Inflammatory macrophage treated with lipopolysaccharide for 1 hour (primary cell): Measurements from ENCODE around the gene TRIM10.
A peak's percentile ranks its signal among the peaks of the same experiment; 100 is the strongest.
"Not testable (repeated sequence)": the region's sequence is repeated elsewhere in the genome, so short reads cannot be mapped to it uniquely, and the experiment has no call there.

ENCODE experiments used
- DNase-seq, 2 donors: peaks; one replicate each; pipeline ENCODE4 v3.0.0-alpha.2; 2020 to 2022

TRIM10 gene

DNA sequence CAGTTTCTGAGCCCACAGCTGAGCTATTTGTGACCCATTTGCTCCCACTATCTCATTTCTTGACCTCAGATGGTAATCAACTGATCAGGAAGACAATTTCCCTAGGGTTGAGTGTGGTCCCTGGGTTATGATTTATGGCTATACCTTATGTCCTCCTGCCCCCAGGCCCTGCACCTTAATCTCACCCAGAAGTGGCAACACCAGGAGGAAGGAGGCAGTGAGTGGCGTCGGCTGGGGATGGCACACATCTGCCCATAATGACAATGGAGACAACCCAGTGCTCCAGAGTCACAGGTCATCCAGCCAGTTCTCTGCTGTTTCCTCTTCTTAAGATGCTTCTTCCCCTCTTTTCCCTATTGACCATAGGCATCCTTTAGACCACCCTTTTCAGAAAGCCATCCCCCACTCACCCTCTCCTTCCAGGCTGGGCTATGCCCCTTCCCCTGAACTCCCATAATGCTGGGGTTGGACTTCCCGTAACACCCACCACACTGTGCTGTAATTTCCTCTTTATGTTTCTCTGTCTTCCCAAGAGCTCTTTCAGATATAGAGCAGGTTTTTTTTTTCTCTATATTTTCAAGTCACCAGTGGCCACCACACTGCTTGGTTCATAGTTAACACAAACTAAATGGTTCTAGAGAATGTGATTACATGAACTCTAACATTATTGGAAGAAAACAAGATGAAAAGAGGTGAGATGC lies 8.0 kb downstream of the TRIM10 start:
- peak in 1 of 2 donors; percentile 38 for DNase-seq

GRCh38 chr6:30152016-30152673 lies 8.9 kb downstream of the TRIM10 start:
- DNase-seq: no peak

DNA sequence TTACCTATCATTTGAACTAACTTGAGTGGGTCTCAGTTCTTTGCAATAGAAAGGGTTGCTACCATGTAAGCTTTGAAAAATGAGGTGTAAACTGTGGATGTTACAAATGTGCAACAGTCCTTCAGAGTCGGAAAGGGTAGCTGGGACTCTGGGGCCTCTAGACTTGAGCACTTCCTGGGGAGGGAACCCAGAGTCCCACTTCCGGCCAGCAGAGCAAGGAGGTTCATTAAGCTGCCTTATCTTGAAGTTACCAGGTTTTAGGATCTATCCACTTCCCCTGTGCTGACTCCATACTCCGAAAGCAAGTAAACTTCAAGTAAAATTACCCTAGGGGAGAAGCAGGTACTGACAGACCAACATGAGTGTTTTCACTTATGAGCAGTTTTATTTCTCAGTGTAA lies 9.4 kb downstream of the TRIM10 start:
- no peak for DNase-seq

DNA sequence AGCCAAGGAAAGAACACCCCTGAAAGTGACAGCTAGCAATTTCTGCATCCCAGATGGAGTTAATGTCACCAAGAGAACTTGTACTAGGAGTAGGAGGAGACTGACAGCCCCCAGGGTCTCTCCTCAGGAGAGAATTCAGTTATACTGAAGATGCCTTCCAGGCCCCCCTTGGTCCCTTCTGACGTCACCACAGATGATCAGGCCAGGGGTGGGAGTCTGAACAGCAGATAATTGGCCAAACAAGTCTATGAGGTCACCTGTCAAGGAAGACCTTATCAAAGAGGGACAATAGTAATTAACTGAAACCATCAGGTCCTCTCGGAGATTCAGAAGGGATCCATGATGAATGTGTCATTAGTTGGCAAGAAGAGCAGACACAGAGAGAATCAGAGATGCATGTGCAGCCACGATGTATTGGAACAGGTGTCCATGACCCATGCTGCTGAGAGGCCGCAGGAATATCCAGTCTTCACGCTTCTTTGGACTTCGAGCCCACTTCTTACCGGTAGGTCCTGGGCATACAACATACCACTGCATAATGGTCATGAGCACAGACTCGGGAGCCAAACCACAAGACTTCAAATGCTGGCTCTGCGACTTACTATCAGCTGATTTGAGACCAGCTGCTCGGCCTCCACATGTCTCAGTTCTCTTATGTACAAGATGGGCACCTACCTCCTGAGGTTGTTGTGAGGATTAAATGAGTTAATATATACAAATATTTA lies 10.2 kb downstream of the TRIM10 start:
- no peak for DNase-seq

- no peak for DNase-seq
These were observed 11.0 kb downstream of the TRIM10 start for GRCh38 chr6:30149858-30150550.

GRCh38 chr6:30149234-30149633 lies 11.8 kb downstream of the TRIM10 start:
- DNase-seq: no peak

GRCh38 chr6:30147096-30147495 lies 13.9 kb downstream of the TRIM10 start:
- DNase-seq: no peak

DNA sequence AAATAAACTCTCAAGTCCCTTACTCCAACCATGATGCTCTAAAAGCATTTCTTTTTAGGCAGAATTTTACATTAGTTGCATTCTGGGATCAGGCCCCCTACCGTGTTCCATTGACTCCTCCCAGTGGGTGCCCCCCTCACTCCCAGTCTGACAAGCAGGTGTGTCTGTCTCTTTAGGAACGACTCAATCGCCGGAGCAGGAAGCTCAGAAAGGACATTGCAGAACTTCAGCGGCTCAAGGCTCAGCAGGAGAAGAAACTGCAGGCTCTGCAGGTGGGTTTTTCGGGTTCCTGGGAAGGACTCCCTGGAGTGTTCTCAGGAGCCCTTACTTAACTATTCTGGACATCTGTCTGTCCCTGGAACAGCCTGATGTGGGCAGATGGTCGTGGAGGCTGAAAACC lies 15.2 kb downstream of the TRIM10 start:
- DNase-seq: no peak

- peak in 1 of 2 donors; percentile 19 for DNase-seq
These were observed 16.2 kb downstream of the TRIM10 start for GRCh38 chr6:30144811-30145210.

DNA sequence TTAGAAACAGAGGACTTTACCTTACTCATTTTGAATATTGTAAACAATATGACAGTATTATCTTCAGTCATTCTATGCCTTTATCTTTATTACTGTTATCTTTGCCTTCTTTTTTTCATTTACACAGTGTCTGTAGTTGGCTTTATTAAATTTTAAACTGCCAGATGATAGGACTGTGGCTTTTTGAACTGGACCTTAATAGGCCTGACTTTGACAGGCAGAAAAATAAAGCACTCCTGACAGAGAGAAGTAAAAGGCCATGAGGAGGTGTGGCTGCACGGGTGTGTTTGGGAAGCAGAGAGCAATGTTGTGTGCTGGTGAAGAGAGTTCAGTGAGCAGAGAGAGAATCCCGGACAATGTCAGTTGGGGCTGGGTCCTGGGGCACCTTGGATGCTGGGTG lies 17.2 kb downstream of the TRIM10 start:
- no peak for DNase-seq

GRCh38 chr6:30142665-30143064 lies 18.3 kb downstream of the TRIM10 start:
- no peak for DNase-seq

DNA sequence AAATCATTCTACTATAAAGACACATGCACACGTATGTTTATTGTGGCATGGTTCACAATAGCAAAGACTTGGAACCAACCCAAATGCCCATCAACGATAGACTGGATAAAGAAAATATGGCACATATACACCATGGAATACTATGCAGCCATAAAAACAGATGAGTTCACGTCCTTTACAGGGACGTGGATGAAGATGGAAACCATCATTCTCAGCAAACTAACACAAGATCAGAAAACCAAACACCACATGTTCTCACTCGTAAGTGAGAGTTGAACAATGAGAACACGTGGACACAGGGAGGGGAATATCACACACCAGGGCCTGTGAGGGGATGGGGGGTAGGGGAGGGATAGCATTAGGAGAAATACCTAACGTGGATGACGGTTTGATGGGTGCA lies 20.8 kb downstream of the TRIM10 start:
- DNase-seq: not testable (repeated sequence)

DNA sequence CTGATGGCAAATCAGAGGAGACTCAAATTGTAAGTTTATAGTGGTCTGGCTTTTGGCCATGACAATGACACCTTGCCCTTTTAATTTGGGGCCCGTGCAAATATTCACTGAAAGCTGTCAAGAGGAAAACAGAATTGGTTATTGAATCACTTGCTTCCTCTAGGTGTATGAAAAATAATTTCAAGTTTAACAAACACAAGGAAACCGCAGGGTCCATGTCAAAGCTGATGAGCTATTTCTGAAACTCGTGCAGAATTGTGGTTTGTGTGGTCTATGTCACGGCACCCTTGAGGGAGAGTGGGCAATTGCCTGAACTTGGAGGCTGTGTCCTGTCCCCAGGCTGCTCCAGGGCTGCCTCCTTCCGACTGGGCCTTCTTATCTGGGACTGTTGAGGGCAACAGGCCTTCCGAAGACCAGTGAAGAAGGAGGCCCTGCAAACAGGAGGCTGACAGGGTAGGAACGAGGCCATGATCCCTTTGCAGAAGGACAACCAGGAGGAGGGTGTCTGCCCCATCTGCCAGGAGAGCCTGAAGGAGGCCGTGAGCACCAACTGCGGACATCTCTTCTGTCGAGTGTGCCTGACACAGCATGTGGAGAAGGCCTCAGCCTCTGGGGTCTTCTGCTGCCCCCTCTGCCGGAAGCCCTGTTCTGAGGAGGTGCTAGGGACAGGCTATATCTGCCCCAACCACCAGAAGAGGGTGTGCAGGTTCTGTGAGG lies 24.3 kb downstream of the TRIM10 start:
- no peak for DNase-seq

DNA sequence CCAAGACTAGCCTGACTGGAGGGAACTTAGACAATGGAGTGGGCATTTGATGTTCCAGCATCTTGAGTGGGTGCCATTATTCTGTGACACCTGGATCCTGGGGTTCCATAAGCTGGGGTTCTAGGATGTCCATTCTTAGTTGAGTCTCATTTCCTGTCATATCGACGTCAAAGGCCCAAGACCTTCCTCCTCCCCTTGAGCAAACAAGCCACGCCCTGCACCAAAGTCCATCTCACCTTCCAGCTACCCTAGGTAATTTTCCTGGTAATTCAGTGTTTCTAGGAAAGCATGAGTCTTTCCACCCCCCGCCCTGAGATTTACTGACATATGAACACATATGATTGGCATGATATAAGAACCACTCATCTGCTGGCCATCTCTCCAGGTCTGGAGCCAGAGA lies 25.3 kb downstream of the TRIM10 start, which contains the start of gene TRIM40:
TSS of gene TRIM40 (plus strand) at position 384 of the 400 bp plus-strand sequence. CDS start 897 bp downstream, outside the sequence.
- no peak for DNase-seq

GRCh38 chr6:30135147-30135546 lies 25.9 kb downstream of the TRIM10 start:
- DNase-seq: no peak

GRCh38 chr6:30131947-30132497 lies 29.0 kb downstream of the TRIM10 start:
- DNase-seq: no peak

DNA sequence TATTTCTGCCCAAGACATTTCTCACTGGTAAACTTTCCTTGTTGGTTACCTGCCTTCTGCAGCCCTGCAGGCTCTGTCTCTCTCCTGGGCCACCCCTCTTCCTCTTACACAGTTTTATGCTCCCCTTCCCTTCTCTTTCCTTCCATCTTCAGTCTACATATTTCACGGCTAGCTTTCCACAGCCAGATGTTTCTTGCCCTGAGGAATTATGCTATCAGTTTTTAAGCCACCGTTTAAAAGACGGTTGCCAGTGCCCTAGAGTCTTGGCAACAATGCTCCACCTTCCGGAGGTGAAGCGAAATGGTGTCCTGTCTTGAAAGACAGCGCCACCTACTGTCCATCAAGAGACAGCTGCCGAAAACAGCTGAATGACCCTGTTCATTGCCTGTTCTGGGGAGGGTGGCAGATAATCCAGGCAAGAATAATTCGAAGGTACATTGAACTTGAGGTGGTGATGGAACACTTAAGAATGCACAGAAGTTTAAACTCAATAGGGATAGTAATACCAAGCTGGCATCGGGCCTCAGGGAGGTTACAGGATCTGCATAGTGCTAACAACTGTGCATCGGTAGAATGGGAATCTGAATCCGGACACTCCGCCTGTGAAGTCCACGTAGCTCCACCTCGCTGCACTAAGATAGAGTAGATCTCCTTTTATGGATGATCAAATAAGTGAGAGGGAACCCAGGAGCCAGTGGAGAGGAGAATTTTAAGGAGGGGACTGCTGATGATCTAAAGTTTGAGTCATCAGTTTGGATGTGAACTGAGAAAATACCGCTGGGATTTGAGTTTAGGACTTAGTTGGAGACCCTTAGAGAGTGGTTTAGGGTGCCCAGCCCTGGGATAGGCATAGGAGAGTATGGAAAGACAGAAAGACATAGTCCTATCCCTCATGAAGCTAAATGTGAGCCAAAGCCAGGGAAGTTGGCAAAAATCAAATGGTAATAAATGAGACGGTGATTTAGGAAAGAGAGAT lies 29.8 kb downstream of the TRIM10 start:
- DNase-seq: peak; percentile 71 to 86

GRCh38 chr6:30130179-30130679 lies 30.8 kb downstream of the TRIM10 start:
- no peak for DNase-seq

- DNase-seq: peak in 1 of 2 donors; percentile 38
These were observed 31.5 kb downstream of the TRIM10 start for GRCh38 chr6:30129265-30130178.
